ENCODE results near the gene LAMB1. TPM values are rescaled to one million over a fixed set of nuclear protein-coding genes. Genes with fewer than 3 reads are reported as not detected.

Gene LAMB1
- total RNA-seq, 1 experiment from 2014 or later: 101 TPM

- TF ChIP-seq ATF3 (CRISPR knock-in tag; conservative IDR thresholded peaks at IDR 0.05) (no peak), IRF1 (CRISPR knock-in tag; IDR thresholded peaks at IDR 0.05) (no peak), ERG (CRISPR knock-in tag; IDR thresholded peaks at IDR 0.05) (no peak), E2F4 (CRISPR knock-in tag; IDR thresholded peaks at IDR 0.05; ENCODE audit: borderline replicate concordance, low read depth) (no peak), CTCF (IDR thresholded peaks at IDR 0.05) (no peak)
These were observed 49.6 kb downstream of the LAMB1 start (continued) for GRCh38 chr7:107953265-107953923.

- POLR2A ChIA-PET: interaction anchor here (0.6 kb wide), 1 partner anchor 163 kb away, joined by 4 read pairs; no protein-coding TSS in a partner anchor
- CTCF ChIA-PET: interaction anchor here (0.8 to 1.3 kb wide), 3 partner anchors 49 to 82 kb away, joined by 3 to 8 read pairs (median 5); no protein-coding TSS in a partner anchor
- TF ChIP-seq ATF2 (CRISPR knock-in tag; IDR thresholded peaks at IDR 0.05; ENCODE audit: borderline replicate concordance, low read depth): no peak
- TF ChIP-seq JAZF1 (CRISPR knock-in tag; IDR thresholded peaks at IDR 0.05): no peak
- TF ChIP-seq TP53 (CRISPR knock-in tag; IDR thresholded peaks at IDR 0.05): no peak
- no peak for TF ChIP-seq E2F1 (CRISPR knock-in tag; IDR thresholded peaks at IDR 0.05)
- TF ChIP-seq E2F5 (CRISPR knock-in tag; IDR thresholded peaks at IDR 0.05): no peak
- TF ChIP-seq SMAD3 (CRISPR knock-in tag; IDR thresholded peaks at IDR 0.05; ENCODE audit: borderline replicate concordance): no peak
- no peak for TF ChIP-seq ATF6 (CRISPR knock-in tag; IDR thresholded peaks at IDR 0.05)
- no peak for TF ChIP-seq USF2 (CRISPR knock-in tag; IDR thresholded peaks at IDR 0.05)
- no peak for TF ChIP-seq ZNF532 (CRISPR knock-in tag; IDR thresholded peaks at IDR 0.05; ENCODE audit: borderline replicate concordance)
- no peak for TF ChIP-seq ZSCAN18 (CRISPR knock-in tag; IDR thresholded peaks at IDR 0.05)
These were observed 51.1 kb downstream of the LAMB1 start for GRCh38 chr7:107951896-107952295.

More at GRCh38 chr7:107951896-107952295, 51.1 kb downstream of the LAMB1 start:
- ATAC-seq (no peak), DNase-seq (ENCODE audit: low spot score) (no peak)
- H3K4me3 Mint-ChIP-seq: peak overlapping the region; percentile 12; the same call in 1 of the 2 replicates
- H3K27me3 Mint-ChIP-seq (ENCODE audit: low read depth): no peaks in the 10 kb centered on the region
- H3K4me1 Mint-ChIP-seq: peaks cover 28% of the 10 kb centered on the region
- H3K36me3 Mint-ChIP-seq: peaks cover 65% of the 10 kb centered on the region
- H3K27ac Mint-ChIP-seq: peak overlapping the region; percentile 83
- no peaks in the 10 kb centered on the region for H3K9me3 Mint-ChIP-seq
